IPS-NIHi7 (cell line): ENCODE results near the gene ALDH3A2.
A peak's percentile ranks its signal among the peaks of the same experiment; 100 is the strongest.

Experiments
- DNase-seq: peaks from one replicate; pipeline ENCODE4 v3.0.0; 2012; ENCODE audit warnings: mixed read lengths; ENCODE audit errors: extremely low spot score

The ALDH3A2 gene

DNA sequence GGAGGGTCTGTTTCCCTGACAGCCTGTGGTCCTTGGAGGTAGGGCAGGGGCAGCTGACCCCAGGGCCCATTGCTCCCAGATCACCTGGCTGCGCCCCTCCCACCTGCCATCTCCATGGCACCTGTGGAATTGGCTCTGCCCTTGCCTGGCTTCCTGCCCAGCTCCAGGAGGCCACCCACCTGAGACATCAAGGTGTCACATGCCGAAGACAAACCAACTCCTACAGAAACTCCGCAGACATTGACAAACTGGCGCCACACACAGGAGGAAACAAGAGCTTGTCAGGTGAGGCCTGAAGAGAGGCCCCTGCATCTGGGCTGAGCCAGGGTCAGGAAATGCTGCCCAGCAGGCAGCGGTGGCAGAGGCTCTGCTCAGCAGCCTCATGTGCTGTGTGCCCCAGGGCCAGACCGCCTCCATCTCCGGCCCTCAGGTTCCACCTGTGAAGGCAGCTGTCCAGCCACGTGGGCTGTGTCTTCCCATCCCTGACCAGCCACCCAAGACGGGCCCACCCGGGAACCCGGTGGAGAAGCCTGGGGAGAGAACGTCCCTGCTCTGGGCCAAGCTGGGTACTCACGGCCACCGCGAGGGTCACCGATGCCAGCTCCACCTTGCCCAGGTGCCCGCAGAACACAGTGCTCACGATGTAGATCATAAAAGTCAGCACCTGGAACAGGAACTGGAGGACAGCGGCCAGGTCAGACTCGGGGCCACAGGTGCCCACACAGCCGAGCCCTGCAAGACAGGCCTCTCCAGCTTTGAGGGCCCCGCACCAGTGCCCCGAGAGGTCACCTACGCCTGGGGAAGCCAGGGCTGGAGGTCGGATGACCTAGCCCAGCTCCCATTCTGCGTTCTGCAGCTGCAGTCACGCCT is 66.2 kb downstream of the ALDH3A2 start:
- peak; percentile 36 for DNase-seq

DNA sequence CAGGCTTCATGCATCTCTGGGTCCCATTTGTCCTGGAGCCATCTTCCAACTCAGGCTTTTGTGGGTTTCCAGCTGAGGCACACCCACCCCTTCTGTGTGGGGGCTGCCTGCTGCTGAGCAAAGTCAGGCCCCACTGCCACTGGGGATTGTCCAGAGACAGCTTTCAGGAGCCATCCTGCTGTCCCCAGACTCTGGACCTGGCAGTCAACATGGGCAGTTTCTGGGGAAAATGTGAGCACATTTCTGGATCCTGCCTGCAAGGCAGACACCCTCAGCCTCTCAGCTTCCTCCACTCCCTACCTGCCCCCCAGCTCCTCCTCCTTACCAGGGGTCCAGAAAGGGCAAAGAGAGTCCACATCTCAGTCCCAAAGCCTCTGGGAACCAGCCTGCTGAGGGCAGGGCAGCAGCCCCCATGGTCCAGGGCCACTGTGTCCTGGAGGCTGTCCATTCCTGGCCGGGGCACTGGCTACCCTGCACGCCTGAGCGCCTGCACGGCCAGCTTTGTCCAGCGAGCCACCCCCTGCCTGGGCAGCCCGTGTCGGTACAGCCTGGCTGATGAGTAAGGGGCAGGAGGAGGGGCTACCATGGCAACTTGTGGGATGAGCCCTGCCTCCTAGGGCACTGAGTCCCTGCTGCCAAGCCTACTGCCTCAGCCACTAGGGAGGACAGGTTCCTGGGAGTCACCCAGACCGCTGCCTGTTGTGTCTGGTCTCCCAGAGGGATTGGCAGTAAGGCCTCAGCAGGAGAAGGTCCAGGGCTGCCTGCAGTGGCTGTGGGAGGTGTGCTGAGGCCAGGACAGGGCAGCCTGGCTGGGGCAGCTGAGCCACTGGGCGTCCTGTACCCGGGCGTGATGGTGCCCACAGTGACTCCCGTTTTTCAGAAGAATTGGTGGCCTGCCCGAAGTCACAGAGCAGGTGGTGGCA is 67.8 kb downstream of the ALDH3A2 start, which contains the start of gene SLC47A2:
Gene SLC47A2 (minus strand): TSS at position 477 of the 923 bp plus-strand sequence. CDS start 29 bp downstream, at position 448.
- no peak for DNase-seq

DNA sequence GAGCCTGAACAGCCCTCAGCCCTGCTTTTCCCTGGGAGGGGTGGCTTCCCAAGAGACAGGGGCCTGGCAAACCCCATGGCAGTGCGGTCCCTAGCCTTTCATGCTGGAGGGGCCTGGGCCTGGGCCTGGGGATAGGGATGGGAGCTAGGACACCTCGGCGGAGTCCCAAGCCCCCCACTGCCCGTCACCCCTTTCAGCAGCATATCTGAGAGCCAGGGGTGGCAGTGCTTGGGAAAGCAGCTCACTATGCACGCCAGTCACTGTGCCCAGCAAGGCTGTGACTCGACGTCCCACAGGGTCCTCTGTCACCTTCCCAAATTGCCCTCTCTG is 68.4 kb downstream of the ALDH3A2 start:
- no peak for DNase-seq

DNA sequence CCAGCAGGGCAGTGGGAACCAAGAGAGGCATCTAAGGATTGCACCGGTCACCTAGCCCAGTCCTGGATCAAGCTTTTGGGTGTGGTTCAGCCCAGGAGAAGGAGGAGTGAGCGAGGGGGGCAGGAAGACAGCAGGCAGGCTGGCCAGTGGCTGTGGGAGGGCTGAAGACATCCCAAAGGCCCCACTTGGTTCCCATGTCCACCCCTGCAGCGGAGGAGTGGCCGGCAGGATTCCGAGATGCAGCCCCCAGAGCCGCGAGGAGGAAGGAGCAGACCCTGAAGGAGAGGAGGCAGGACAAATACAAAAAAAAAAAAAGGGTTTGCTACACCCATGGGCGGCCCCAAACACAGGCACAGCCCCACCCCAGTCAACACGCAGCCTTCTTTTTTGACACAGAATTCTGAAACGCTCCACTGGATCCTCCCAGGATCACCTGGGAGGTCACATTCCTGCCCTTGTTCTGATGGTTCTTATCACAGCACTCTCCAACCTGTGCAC is 68.9 kb downstream of the ALDH3A2 start:
- no peak for DNase-seq

DNA sequence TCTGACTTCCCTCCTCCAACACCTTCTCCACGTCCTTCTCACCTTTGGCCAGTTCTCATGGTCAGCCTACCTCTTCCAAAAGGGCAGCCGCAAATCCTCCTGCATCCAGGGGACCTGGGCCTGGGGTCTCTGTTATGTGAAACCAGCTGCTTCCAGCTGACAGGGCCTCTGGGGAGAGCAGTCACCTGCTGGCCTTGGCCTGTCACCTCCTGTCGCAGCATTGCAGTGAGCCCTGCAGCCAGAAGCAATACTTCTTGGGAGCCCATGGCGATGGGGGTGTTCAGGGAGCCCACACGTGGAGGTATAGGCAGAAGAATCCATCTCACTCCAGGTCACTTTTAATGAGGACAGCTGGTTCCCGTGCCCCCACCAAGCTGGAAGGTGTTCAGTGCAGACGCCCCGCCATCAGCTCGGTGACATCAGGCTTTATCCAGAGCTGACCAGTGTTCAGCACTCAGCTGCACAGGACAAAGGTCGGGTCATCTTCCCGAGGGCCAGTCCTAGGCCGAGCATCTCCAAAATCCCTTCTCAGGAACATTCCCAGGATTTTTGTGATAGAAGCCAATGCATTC is 69.6 kb downstream of the ALDH3A2 start:
- DNase-seq: no peak

DNA sequence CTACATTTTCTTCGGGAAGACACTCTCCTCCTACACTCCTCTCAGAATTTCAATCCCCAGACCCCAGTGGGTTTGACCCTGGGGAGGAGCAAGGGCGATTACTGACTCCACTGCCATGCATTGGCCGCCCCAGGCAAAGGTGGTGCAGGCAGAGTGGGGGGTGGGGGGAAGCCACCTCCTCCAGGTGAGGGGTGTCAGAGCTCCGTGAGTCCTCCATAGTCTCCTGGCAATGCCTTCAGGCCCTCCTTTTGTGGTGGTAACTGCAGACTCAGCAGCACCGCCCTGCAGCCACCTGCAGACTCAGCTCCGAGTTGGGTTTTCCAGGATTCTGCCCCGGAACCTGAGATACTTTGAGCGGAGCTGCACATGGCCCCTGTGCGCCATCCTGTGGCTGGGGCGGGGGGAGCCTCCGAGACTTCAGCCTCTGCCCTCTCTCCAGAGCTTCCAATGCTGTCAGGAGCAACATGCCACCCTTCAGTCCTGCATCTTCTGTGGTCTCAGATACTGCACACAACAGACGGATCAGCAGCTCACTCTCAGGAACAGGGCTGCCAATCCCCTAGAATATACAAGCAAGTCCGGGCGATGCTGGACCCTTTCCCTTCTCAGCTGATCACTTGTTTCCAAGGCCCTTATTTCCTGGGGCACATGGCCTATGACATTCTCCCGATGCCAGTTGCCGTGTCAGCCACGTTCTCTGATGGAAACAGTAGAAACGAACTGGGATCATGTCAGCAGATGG is 70.2 kb downstream of the ALDH3A2 start:
- DNase-seq: peak; percentile 74

DNA sequence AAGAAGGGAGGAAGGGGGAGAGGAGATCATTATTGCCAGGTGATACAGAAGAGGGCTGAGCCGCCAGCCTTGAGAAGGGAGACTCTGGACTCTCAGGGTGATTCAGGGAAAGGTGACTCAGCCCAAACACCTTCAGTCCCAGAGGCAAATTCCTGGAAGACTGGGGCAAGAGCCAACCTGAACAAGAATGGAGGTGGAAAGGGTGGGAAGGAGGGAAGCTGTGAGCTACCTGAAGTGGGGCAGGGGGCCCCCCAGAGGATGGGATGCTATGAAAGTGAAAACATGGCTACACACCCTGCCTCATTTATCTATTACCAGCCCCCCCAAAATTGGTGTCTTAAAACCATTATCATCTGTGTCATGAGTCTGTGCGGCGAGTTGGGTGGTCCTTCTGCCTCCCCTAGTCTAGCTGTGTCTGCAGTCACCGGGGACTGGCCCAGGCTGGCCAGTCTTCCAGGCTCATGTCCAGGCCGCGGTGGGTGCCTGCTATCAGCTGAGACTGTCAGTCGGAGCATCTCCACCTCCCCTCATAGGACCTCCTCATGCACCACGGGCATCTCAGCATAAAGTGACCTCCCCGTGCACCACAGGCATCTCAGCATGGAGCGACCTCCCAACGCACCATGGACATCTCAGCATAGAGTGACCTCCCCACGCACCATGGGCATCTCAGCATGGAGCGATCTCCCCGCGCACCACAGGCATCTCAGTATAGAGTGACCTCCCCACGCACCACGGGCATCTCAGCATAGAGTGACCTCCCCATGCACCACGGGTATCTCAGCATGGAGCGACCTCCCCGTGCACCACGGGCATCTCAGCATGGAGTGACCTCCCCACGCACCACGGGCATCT is 71.0 kb downstream of the ALDH3A2 start:
- DNase-seq: no peak

DNA sequence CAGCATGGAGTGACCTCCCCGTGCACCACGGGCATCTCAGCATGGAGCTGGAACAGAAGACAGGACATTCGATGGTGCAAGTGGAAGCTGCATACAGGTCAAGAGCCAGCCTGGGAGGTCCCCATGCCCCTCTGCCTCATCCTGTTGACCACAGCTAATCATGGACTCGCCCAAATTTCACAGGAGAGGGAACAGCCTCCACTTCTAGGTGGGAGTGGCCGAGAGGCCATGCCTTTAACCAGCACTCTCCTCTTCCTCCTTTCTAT is 71.6 kb downstream of the ALDH3A2 start:
- DNase-seq: no peak

DNA sequence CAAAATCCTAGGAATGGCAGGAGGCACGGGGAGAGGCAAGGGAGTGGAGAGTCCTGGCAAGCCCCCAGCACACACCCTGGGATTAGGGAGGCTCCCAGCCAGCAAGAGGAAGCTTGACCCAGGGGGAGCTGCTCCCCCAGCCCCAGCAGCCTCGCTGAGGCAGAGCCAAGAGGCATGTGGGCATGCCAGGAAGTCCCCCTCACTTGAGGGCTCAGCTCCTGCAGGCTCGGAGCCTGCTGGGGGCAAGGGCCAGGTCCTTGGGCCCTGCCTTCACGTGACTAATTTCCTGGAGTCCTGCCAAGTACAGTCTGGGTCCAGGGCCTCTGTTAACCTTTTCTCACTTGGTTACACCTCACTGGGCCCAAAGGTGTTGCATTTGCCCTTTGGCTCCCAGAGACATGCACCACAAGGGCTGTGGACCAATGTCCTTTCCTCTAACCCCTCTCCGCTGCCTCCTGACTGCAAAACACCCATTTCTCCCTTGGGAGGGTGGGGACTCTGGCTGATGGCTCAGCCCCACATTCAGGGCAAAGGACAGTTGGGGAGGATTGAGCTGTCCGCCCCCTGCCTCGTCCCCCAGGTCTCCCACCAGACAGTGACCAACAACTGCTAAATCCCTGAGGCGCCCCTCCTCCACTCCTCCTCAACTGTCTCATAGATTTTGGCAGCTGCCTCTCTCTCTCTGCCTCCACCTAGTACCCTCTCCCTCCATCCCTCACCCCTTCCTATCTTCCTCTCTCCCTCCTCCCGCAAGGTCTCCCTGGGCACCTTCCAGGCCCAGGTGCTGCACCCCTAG is 72.3 kb downstream of the ALDH3A2 start:
- no peak for DNase-seq

DNA sequence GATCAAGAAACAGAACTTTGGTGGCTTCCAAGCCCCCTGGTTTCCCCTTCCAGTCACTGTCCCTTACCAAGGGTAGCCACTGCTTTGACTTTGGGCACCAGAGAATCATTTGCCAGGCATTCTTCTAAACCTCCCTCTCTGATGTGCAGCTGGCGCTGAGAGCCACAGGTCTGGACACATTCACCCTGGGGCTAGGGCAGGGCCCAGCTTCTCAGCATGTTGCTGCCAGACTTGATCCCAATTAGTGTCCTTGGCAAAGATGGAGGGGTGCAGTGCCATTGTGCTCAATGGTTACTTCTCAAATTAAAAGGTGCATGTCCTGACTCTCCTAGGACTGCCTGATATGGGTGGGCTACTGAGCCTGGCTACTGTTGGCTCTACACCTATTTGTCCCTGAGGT is 75.4 kb downstream of the ALDH3A2 start:
- DNase-seq: no peak

DNA sequence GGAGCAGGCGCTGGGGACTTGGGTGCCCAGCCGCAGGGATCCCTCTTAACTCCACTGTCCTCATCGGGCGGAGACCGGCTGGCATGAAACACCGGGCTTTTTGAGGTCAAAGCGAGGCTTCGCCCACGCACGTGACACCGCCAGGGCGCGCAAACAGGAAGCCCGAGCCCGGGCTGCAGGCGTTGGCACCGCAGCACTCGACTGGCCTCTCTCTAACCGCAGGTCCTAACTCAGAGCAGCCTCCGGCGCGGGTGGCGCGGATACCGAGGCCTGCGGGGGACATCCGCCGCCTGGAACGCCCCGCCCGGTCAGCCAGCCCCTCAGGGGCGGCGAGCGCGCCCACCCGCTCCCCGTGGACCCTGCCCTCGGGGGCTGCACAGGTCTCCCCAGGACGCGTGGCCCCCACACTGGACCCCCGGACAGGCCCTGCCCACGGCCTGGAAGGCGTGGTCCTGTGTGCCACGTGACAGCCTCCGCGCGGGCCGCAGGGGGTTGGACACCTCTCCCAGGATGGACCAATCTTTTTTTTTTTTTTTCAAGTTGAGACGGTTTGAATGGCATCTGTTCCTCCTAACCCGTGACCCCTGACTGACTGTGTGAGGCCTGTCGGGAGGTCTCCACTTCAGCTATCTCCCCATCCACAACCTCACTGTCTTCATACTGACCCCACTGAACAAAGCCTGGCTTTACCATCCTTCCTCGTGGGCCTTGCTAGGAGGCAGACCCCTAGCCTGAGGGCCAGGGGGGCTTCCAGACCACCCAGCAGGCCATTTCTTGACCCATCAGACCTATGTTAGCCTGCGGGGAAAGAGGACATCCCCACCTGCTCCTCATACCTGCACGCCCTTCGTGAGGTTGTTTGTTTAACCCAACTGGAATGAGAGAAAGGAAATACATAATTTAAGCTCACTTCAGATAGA is 76.2 kb downstream of the ALDH3A2 start:
- no peak for DNase-seq

DNA sequence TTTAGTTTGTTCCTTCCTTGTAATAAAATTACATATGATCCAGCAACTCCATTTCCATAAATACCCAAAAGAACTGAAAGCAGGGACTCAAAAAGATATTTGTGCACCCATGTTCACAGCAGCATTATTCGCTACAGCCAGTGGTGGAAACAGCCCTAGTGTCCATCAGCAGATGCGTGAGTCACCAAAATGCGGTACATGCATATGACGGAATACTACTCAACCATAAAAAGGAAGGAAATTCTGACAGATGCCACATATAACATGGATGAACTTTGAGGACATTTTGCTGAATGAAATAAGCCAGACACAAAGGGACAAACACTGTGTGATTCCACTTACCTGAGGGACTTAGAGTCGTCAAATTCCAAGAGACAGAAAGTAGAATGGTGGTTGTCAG is 76.9 kb downstream of the ALDH3A2 start:
- no peak for DNase-seq

DNA sequence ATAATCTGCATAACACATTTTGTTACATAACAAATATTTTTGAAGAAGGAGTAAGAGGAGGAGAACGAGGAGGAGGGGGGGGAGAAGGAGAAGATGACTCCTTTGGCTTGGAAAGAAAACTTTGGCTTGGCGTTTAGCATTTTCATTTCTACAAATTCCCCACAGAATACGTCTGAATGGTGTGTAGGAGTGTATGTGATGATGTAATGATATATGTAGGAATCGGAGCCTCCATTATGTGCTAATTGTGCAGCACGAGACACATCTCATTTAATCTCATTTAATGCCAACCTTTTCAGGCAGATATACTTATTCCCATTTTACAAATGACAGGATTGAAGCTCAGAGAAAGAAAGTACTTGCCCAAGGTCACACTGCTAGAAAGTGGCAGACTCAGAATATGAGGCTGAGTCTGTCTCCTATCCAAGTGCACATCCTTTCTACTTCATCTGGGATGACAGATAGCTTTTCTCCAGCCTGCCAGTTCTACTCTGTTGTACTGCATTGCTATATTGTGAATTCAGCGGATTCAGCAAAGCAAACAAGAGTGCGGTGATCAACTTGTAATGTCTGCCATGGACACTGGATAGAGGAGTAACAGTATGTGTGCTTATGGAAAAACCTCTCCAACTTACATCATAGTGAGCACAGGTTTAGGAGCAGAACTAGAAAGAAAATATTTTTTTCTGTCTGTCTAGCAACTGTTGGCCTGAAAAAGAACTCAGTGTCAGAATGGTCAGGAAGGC is 78.3 kb downstream of the ALDH3A2 start:
- DNase-seq: no peak
